HFF-Myc (cell line): Measurements from ENCODE around the gene ZNF496.
A peak's percentile ranks its signal among the peaks of the same experiment; 100 is the strongest.

ENCODE experiments used
- DNase-seq: peaks from one replicate; pipeline ENCODE4 v3.0.0-alpha.2; 2011; ENCODE audit warnings: low read depth; ENCODE audit errors: extremely low read depth
- H3K4me3 ChIP-seq: replicated peaks from 2 replicates; pipeline ENCODE4 v1.5.1; 2011; ENCODE audit warnings: low read depth, mild to moderate bottlenecking, control low read depth, low read length
- TF ChIP-seq, protein P1 (sequence below): IDR thresholded peaks from 2 replicates; pipeline ENCODE4 v1.5.1; 2012; ENCODE audit warnings: mild to moderate bottlenecking, low read depth, low read length, control low read depth; ENCODE audit errors: missing control alignments

ZNF496 gene

GRCh38 chr1:247343801-247344200 is 12.1 kb upstream of the ZNF496 start:
- H3K4me3 ChIP-seq: no peak overlapping the region
- TF ChIP-seq, protein P1, sequence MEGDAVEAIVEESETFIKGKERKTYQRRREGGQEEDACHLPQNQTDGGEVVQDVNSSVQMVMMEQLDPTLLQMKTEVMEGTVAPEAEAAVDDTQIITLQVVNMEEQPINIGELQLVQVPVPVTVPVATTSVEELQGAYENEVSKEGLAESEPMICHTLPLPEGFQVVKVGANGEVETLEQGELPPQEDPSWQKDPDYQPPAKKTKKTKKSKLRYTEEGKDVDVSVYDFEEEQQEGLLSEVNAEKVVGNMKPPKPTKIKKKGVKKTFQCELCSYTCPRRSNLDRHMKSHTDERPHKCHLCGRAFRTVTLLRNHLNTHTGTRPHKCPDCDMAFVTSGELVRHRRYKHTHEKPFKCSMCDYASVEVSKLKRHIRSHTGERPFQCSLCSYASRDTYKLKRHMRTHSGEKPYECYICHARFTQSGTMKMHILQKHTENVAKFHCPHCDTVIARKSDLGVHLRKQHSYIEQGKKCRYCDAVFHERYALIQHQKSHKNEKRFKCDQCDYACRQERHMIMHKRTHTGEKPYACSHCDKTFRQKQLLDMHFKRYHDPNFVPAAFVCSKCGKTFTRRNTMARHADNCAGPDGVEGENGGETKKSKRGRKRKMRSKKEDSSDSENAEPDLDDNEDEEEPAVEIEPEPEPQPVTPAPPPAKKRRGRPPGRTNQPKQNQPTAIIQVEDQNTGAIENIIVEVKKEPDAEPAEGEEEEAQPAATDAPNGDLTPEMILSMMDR: no peak
- DNase-seq: no peak

DNA sequence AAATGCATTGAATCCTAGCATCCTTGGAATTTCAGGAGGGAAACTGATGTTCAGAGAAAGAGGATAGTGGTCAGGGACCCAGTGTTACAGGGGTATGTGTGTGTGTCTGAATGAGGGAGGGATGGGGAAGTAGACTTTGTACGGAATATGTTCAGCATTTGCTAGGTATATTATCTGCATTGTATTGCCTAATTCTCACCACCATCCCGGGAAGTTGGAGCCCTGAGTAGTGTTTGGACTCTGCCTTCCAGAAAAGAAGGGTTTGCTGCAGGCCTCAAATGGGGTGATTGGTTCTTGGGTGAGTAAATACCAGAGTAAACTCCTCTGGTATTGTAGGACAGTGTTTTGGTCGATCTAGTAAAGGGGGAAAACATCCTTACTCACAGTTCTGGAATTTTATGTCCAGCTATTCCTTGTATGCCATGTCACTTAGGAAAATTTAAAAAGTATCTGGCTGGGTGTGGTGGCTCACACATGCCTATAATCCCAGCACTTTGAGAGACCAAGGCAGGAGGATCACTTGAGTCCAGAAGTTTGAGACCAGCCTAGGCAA is 7.1 kb upstream of the ZNF496 start:
- TF ChIP-seq, protein P1: no peak
- no peak for DNase-seq
- no peak overlapping the region for H3K4me3 ChIP-seq

DNA sequence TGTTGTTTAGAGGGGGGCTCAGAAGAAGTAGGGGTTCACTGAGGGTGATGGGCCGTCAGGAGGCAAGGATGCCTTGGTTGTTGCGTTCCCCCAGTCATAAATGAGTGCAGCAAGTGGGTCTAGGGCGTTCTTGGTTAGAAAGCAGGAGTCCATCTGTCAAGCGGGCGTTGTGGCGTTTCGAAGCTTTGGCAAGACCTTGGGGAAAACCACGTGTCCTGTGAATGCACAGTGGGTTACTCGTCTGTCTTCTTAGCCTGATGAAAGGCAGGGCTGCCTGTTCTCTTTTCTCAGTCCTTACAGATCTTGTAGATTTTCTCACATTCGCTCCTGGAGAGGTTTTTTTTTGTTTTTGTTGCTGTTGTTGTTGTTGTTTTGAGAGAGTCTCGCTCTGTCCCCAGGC is 6.3 kb upstream of the ZNF496 start:
- TF ChIP-seq, protein P1: no peak
- DNase-seq: no peak
- H3K4me3 ChIP-seq: no peak overlapping the region

GRCh38 chr1:247337250-247337746 is 5.6 kb upstream of the ZNF496 start:
- no peak for DNase-seq
- TF ChIP-seq, protein P1: no peak
- H3K4me3 ChIP-seq: no peak overlapping the region

DNA sequence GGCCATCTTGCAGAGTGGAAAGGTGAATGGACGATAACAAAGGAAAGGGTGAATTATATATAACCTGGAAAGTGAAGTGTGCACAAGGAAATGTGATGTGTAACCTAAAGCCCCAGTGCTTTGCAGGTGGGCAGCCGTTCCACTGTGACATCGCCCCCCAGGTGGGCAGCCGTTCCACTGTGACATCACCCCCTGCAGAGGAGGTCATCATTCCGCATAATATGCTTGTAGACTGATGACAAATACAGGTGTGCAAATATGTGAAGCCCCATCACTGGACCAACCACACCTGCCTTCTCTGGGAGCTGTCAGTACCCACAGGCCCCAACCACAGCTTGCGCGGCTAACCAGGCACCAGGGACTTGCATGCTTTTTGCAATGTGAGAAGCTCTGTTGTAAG is 4.7 kb upstream of the ZNF496 start:
- TF ChIP-seq, protein P1: no peak
- no peak overlapping the region for H3K4me3 ChIP-seq
- DNase-seq: no peak

GRCh38 chr1:247335882-247336281 is 4.2 kb upstream of the ZNF496 start:
- TF ChIP-seq, protein P1: no peak
- H3K4me3 ChIP-seq: no peak overlapping the region
- DNase-seq: no peak

GRCh38 chr1:247334378-247335133 is 2.9 kb upstream of the ZNF496 start:
- no peak for DNase-seq
- H3K4me3 ChIP-seq: peak overlapping the region; percentile 82
- TF ChIP-seq, protein P1: no peak
